HG03354 (cell line): ENCODE results near the gene PLXNA2.

ENCODE experiments used
- ATAC-seq: cut with Tn5 transposase; IDR thresholded peaks from one replicate; pipeline ENCODE4 v1.9.1; 2021; ENCODE audit warnings: mild to moderate bottlenecking; ENCODE audit not compliant: unreplicated experiment, poor library complexity, severe bottlenecking

The PLXNA2 gene

DNA sequence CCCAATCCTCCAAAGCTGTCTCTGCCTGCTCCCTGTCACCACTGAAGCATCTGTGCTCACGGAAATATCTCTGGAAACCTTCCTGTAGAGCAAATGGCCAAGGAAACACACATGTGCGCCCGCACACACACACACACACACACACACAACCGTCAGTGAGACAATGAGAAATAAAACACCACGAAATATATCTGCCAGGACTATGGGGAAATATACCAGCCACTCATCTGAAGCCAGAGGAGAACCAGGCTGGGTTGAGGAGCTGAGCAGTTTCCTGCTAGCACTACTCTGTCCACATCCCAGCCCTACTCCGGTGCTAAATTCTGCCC, 25.1 kb upstream of the PLXNA2 start:
- no peak for ATAC-seq

DNA sequence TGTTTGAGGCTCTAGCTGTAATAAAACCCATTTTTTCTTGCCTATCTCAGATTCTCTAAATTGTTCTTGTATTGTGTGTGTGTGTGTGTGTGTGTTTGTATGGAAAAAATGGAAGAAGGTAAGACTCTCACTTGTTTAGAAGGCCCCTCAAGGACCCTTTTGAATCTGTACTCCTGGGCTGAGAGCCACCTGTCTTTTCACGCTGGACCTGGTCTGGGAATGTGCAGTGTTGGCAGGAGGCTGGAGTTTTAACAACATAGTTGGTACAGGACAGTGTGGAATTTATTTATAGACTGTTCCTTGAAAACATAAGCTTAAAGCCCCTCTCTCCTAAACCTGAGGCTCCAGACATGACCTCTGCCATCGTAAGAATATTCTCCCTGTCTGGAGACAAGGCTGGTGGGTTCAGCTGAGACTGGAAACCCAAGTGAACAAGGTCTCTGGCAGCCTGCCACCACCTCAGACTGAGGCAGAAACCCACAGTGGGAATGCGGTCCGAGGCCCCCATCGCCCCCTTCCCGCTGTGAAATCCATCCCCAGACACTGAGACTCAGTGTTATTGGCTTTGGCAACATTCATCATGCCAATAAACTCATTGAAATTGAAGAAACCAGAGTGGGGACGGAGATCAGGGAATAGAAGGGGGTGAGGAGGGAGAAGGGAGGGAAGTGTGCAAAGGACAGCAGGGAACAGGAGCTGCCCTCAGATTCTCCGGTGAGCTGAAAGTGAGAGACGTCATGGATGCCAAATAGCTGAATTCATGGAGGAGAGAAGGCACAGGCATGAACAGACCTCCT, 24.6 kb upstream of the PLXNA2 start:
- no peak for ATAC-seq

DNA sequence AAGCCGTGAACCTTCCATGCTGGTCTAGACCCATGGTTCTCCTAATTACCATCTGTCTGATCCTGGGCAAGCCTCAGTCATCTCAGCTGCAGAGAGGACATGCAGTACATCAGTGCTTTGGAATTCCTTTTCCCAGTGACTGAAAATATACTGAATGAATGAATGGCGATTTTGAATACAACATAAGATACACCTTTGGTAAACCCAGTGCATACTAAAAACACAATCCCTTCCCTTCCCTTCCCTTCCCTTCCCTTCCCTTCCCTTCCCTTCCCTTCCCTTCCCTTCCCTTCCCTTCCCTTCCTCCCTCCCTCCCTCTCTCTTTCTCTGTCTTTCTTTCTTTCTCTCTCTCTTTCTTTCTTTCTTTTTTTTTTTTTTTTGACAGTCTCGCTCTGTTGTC, 21.3 kb upstream of the PLXNA2 start:
- ATAC-seq, result no peak

DNA sequence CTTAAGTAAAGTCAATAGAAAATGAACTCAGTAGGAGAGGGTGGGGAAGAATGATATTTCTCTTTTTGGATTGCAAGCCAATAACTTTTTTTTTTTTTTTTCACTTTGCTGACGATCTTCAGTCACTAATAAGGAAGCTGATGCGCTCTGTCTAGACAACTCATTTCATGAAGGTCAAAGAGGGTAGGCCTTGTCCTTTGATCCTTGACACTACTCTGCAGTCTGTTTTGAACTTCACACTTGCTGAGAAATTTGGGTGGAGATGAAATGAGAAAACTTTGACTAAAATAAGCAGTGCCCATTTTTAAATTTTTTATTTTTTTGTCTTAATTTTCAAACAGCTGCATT, 20.9 kb upstream of the PLXNA2 start:
- ATAC-seq, result no peak

DNA sequence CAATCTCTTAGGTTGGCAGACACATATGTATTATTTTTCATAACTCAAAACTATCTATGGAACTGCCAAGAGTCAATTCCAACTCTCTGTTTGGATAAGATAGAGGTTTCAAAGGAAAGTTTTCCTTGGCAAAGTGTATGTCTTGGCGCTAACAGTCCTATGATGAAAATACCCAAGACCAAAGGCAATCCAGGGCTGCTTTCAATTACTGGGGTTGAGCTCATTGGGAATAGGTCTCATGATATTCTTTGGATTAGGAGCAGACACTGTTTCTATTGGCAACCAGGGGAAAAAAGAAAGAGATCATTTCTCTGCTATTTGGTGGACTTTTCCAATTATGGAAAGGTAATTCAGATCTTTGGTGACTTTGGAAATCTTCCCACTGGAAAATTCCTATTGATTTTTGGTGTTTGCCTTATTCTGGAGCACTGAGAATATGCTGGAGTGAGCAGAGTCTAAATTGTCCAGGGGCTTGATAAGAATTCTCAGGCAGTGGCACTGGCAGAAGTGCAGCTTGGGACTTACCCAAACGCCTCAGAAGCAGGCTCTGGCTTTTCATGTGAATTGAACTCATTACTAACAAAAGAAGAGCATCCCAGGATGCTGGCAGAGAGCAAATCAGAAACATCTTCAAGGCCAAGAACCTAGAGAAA, 20.4 kb upstream of the PLXNA2 start:
- no peak for ATAC-seq

DNA sequence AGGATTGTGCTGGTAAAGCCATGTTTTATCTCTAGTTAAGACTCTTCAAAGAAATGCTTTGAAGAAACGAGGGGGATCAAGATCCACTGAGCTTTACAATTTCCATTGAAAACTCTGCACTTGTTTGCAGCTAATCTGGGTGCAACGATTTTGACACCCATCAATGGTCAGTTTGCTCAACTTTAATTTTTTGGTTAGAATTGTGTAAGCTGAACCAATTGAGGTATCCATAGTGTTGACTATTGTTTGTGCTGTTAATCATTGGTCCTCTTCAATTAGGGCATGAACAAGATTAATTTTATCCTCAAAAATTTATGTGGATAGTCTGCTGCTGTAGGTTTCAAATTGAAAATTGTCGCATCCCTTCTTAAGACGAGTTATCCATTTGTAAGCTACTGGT, 17.7 kb upstream of the PLXNA2 start:
- no peak for ATAC-seq

DNA sequence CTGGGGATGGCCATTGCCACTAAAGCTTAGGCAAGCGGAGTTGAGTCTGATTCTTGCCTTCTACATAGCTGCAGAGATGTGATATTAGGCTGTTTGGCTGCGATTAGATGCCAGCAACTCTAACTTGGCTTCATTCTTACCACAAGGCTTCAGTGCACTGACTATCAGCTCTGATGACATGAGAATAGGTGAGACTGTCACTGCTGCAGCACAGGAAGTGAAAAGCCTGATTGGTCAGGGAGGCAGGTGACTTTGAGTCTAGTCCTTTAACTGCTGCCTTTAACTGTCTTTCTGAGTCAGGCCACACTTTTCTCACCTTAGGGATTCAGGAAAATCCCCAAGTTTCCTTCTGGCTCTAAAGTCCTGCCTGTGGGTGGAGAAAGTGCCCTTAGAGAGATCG, 14.1 kb upstream of the PLXNA2 start:
- no peak for ATAC-seq

DNA sequence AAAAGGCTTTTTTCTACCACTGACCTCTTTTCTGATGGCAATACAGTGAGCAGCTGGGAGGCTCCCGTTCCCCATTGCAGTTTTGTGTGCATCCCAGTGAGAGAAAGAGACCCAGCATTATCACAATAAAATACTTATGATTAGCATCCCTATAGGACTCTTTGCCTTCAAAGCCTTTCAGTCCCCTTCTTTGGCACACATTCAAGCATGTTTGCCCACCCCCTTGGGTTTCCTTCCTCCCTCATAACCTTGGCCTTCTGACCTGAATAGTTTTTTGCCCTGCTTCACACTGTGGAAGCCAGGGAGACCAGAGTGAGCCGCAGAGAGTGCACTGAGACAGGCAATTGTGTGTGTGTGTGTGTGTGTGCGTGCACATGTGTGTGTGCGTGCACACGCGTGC, 13.2 kb upstream of the PLXNA2 start:
- no peak for ATAC-seq

DNA sequence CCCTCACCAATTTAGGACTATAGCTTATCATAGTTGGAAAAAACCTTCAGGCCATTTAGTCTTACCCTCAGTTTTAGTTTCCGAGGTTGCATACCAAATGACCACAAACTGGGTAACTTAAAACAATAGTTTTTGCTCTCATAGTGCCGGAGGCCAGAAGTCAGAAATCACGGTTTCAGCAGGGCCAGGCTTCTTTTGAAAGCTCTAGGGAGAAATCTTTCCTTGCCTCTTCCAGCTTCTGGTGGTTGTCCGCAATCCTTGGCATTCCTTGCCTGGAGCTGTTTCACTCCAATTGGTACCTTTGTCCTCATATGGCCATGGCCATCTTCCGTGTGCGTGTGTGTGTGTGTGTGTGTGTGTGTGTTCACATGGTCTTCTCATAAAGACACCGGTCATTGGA, 12.4 kb upstream of the PLXNA2 start:
- no peak for ATAC-seq

DNA sequence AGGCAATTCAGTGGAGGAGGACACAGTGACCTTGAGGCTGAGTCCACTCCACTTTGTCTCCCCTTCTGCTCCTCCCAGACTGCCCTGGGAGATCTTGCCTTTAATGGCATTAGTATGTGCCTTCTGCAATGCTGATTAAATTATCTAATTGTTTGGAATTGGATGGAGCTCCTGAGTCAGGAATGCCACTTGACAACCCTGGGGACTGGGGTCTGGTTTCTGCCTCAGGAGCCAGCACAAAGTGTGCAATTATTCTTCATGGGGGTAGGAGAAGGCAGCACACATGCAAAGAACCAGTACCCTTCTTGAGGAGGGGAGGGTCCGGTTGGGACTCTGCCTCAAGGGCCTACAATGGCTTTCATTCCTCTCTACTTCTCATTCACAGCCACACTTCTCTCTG, 11.9 kb upstream of the PLXNA2 start:
- ATAC-seq, result no peak

DNA sequence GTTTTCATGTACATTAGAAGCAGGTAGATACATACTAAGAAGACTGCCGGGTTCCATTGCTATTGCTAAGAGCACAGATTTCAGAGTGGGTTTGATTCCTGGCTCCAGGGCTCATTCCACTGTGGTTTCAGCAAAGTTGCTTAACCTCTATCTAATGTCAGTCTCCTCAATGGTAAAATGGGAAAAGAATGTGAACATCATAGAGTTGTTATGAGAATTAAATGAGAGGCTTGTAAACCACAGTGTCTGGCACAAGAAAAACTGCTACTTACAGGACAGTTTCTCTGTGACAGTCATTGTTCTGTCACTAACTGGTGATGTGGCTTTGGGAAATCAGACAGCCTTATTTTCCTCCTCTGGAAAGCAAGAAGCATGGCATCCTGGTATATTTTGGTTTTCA, 10.7 kb upstream of the PLXNA2 start:
- no peak for ATAC-seq

DNA sequence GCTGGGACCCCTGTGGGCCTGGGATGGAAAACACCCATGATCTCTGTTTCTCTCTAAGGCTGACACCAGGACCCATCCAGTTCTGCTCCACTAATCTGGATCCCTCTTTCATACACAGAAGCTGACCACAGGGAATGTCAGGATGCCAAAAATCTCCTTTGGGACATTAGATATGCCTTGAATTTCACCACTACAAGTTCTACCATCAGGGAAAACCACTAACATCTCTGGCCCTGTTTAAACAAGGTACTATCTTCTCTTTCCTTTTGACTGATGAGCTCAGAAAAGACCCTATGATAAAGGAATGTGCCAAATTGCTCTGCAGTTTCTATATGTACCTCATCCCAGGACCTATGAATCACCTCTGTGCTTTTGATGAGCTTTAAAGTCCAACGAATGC, 10.2 kb upstream of the PLXNA2 start:
- no peak for ATAC-seq

DNA sequence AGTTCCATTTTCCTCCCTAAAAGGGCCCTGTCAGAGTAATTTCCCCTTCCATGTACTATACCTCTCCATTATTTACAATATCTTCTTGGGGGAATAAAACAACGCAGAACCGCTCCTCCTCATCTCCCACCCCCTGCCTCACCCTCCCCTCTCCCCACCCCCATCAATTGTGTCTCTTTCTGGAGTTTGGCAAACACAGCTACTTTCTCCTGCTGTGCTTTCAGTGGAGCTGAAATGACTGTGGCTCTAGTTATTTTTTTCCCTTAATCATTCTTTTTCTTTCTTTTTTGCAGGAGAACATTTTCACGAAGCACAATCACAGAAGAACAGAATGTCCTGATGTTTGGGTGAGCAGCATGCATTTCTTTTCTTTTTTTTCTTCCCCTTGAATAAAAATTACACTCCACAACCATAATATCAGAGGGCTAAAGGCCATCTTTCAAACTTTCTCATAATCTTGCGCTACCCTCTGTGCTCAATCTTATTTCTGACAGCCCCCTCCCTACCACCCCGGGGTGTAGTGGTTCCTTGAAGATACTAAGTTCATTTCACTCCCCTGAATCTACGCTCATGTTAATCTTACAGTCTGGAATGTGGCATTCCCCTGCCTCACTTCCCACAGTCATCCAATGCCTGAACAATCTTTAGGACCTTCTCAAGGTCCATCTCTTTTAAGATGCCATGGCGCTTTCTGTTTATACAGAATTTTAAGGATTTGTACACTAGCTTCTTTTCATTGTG, 8.8 kb upstream of the PLXNA2 start:
- ATAC-seq, result no peak

DNA sequence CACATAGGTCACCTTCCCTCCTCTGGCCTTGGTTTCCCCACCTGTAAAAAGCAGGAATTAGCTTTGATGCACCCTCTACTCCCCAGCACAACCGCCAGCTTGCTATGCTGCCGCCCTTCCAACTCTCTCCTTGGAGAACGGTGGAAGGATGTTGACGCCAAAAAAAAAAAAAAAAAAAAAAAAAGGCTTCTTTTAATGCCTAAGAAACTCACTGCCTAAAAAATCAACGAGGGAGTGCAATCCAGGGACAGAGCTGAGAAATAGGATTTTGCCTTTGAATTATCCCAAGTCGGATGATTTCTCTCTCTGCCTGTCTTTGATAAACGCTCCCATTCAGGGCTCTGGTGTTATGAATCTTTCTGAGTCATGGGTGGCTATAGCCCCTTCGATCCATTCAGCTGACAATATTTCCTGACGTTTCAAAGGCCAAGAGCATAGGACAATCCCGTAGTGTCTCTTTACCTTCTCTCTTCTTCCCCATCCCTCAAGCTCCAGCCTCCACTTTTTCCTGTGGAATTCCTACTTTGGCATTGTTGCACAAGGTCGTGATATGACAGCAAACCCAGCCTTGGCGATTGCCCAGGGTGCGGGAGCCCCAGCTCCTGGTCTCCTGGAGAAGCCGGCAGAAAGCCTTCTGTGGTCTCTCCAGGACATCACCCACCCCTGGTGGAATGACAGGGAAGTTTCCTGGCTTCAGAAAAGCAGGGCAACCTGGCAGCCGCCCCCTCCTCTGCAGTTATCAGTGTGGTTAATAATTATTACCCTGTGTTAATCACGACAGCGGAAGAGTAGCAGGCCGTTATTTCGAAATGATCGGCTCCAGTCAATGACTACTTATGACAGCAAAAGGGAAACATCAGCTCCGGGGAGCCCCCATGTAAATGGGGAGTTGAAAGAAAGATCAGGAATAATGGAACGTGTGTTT, 8.0 kb upstream of the PLXNA2 start:
- ATAC-seq, result no peak

DNA sequence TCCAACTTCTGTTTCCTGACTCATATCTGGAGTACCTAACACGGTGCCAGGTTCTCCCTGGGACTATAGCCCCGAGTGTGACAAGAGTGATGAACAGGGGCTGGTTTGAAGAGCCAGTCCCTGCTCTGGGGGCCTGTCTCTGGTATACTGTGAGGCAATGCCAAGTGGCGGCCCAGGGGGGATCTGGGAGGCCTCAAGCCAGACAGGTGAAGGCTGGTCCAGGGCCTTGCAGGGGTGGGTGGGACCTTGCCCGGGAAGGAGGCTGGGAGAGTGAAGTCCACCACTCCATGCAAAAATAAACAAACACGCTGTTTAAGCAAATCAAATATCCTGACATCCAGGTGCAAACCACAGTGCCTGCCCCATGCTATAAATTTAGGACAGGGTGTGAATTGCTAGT, 6.8 kb upstream of the PLXNA2 start:
- ATAC-seq, result no peak

DNA sequence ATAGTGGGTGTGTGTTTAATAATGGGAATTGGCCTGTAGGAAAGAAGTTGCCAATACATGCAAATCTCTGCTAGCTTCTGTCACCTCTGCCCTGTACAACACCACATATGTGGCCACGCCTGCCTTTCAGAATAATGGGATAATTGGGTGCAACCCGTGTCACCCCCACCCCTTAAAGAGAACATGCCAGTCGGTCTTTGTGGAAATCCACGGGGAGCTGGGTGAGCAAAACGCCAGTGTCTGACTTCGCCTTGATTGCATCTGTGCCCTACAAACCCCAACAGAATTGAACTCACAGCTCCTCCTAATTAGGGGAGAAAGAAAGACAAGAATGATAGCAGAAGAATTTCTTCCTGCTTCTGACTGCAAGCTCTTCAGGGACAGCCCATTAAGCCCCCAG, 6.4 kb upstream of the PLXNA2 start:
- ATAC-seq, result no peak

DNA sequence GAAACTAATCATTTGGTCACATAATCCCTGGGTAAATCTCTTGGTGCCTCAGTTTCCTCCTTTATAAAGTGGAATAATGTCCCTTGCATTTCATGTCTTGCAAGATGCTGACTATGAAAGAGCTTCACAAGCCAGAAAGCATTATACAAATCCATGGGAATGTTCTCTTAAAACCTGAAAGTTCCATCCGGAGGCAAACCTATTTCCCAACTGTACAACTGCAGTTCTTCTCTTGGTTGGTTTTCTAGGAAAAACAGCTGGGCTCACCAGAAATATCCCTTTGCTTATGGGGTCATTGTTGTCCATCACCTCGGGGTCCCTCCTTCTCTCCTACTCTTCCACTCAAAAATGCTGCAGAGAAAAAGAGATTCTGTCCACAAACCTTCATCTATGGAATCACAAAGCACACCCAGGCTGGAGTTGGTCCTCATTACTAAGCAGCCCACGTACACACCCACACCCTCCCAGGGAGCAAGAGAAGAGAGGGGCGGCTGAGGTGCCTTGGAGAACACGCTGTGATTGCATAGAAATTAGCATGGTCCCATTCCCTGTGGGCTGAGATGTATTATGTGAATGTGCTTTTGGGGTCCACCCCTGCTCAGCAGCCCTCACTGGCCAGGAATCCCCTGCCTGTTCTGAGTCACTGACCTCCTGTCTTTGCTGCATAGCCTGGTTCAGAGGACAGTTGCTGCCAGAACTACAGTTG, 5.0 kb upstream of the PLXNA2 start:
- ATAC-seq, result no peak

DNA sequence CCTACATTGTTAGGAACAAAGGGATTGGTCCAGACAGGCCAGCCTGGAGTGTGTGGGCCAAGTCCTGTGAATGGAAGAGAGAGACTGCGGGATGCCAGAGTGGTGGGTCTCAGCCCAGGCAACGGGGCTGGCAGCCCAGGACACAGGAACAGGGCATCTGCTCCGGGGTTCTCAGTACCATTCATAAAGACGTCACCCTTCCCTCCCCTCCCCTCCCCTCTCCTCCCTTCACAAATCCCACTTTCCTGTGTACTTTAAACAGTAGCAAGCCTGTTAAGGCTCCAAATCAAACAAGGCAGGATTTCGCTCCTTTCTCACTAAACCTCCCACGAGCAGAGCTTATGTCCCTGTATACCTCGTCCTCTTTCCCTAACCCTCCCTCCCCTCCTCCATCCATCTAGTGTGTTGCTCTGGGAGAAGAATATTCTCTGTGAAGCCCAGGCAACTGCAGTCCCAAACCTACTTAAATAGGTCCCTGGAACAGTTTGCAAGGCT, 4.2 kb upstream of the PLXNA2 start:
- no peak for ATAC-seq

DNA sequence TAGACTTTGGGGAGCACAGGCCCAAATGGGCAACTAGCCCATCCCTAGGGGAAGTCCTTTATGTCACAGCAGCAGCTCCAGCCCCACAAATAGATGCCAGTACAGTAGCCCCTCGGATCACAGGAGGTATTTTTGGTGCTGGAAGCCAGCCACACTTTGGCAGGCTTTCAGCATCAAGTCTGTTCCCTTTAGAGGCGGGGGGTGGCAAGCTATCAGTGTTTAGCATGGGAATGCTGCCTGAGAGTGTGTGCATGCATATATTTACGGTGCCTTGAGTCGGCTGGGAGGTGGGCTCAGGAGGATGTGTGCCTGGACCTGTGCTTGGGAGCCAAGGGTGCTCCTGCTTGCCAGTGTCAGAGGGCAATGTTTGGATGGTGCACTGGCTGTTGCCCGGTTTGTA, 3.5 kb upstream of the PLXNA2 start:
- no peak for ATAC-seq
